Measurements from ENCODE around the gene CDK6.

The CDK6 gene

DNA sequence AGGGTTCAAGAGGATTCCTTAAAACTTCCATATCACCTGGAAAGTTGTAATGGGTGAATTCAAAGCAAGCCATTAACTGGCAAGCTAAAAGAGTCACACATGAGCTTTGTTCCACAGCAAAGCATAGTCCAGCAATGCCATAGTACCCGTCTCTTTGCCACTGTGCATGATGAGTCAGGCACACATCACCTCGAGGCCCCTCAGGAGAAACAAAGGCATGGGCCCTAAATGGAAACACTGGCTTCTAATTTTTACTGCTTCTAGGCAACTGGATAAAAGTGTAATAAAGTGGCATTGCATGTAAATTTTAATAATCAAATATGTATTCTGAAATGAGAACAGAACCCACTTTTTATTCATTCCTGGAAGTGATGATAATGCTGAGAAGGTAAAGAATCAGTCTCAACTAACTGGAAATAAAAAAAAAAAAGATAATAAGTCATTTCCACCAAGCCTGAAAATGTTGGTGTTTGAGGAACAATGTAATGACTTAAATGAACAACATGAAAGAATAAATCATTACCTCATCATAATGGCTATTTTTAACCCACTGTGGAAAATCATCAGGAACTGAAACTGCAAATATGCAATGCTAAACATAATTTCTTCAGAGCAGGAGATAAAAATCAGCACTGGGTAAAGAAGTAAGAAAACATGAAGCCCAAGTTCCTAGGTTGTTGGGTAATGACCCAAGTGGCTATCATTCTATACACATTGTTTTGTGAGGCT, 104.9 kb downstream of the CDK6 start:
- no peak for DNase-seq

- no peak for DNase-seq
Measured at GRCh38 chr7:92730808-92731207, 105.6 kb downstream of the CDK6 start.

GRCh38 chr7:92729751-92730150, 106.6 kb downstream of the CDK6 start:
- DNase-seq, result no peak

GRCh38 chr7:92729172-92729571, 107.2 kb downstream of the CDK6 start:
- DNase-seq, result no peak

DNA sequence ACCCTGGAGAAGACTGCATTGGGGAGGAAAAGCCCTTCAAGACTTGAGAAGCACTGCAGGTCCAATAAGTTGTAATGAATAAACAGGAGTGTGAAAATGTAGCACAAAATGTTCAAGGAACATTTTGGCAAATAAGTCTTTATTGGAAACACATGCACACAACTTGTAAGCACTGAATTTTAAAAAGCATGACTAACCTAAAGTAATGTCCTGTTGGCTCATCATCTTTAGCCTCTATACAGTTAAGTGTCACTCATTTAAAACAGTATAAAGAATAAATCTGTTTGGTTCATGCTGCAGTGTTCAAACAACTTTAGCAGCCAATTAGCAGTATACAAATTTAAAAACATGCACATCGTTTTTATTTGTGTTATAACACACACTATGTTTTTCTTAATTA, 108.6 kb downstream of the CDK6 start:
- DNase-seq, result no peak

GRCh38 chr7:92725161-92725925, 111.0 kb downstream of the CDK6 start:
- no peak for DNase-seq

DNA sequence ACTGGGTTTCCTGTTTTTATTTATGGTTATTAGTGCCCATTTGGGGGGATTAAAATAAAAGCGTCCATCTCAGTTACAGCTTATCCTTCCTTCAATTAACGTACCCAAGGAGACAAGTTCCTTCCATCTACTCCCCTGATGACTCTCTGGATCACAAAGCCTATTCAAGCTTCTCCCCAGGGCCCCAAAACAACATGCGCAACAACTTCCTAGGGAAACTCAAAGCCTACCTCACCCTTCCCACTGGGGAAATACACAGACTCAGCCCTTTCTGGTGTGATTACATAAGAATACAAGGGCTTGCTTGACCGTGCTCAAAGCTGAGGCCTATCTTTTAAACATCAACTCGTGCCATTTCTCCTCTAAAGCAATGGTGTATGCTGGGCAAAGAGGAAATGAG, 112.4 kb downstream of the CDK6 start:
- no peak for DNase-seq

DNA sequence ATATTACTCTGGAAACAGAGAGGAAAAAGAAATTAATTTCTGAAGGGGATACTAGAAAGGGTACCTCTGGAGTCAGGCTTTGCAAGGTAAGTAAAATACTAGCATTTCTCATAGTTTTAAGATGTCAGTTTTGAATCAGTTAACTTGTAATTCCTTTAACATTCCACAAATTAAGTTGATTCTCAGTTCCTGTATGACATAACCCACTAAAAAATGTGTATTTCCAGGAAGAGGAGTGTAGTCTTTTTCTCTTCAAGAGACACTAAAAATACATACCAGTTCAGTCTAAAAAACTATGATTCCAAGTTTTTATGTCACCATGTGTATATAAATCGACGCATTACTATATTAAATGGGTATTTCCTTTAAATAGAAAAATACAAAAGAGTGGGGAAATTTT, 113.2 kb downstream of the CDK6 start:
- no peak for DNase-seq

DNA sequence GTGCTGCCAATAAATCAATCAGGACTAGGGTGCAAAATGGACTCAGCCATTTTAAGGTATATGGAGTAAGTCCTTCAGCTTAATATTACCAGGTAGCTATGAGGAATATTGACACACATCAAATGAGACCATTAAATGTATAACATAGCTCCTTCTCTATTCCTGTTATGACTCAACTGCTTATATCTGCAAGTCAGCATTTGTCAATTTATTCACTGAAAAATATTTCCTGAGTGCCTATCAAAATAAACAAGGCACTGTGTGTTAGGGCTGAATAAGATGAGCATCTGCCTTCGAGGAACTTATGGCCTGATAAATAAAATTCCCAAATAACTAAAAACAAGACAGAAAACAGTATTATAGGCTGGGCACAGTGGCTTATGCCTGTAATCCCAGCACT, 113.8 kb downstream of the CDK6 start:
- DNase-seq, result no peak

DNA sequence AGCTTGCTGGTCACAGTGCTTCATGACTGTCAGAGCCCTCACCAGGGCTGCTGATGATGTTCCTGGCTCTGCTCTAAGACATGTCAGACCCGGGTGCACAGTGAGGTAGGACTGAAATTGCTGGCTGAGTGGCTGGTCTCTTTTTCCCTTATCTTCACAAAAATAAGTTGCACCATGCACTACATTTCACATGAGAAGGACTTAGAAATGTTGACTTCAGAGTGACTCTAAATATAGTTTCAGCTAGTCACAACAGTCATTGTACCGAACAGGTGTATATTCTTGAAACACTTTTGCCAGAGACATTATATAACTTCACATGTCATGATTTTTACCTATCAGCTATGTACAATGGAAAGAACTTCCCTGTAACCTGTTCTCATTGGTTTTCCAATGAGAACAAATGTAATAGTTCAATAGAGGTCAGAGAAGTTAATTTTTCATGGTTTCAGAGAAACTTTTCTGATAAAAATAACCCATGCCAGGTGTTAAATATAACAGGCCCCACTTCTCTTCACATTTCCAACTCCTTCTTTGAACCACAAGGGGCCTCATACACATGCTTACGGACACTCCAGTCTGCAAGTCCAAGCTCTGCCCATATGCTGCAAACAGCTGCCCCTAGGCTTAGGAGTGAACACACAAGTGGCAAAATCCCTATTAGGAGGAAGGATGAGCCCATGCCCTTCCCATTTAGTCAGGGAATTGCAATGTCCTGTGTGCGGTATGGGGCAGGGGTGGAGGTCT, 115.6 kb downstream of the CDK6 start:
- no peak for DNase-seq

DNA sequence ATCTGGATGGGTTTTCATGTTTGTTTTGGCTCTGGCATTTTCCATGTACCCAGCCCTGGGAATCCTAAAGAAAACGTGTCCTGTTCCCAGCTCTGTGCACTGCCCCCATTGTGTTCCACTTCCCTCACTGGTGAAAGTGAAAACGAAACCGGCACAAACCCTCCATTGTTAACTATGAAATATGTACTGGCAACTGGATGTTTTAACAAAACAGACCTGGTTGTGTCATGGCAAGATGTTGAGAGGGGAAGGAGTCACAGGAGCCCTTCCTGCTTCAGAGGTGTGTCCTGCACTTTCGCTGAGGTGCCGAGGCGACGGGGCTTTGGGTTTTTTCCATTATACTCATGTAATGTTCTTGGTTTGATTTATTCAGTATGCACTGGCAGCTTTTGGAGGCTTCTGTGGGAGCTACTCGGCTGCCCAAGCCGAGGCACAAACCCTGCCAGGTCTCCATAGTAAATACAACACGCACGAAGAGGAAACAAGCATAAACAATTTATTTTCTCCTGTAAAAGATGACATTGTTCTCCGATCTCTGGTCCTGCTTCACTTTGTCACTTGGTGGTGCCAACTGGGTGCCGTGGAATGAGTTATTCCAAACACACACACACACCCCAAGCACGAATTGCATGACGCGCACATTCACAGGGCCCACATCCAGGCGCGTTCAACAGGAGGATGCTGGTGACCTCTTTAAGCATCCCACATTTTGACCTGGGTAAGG, 118.2 kb downstream of the CDK6 start:
- DNase-seq, result peak; percentile 71

DNA sequence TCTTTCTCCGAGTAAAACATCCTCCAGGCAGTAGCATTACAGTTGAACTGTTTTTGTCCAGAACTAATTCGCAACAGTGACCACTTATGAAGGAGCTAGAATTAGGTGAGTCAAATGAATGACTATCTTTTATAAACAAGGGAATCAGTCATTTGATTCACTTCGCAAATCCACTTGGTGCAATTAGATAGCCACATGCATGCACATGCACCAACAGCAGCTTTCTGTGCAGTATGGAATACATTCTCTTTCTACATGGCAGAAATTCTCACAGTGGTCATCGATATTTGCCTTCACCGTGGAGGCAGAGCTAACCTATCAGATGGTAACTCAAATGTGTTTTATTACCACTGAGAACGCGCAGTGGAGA, 118.8 kb downstream of the CDK6 start:
- no peak for DNase-seq

DNA sequence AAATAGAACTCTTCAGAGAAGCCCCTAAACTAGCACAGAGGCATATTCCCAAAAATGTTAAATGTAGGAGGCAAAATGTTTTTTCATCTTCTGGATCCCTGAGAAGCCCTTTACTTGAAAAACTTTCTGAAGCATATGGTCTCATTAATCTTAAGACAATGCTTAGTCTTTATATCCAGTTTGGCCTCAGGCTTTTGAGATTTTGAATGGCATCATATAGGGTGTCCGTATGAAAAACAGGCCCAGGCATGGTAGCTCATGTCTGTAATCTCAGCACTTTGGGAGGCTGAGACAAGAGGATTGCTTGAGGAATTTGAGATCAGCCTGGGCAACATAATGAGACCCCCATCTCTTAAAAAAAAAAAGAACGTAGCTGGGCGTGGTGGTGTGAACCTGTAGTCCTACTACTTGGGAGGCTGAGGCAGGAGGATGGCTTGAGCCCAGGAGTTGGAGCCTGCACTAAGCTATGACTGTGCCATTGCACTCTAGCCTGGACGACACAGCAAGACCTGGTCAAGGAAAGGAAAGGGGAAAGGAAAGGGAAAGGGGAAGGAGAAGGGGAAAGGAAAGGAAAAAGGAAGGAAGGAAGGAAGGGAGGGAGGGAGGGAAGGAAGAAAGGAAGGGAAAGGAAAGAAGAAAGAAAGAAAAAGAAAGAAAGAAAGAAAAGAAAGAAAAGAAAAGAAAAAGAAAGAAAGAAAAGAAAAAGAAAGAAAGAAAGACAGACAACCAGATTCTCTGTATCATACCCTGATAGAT, 119.4 kb downstream of the CDK6 start:
- no peak for DNase-seq

DNA sequence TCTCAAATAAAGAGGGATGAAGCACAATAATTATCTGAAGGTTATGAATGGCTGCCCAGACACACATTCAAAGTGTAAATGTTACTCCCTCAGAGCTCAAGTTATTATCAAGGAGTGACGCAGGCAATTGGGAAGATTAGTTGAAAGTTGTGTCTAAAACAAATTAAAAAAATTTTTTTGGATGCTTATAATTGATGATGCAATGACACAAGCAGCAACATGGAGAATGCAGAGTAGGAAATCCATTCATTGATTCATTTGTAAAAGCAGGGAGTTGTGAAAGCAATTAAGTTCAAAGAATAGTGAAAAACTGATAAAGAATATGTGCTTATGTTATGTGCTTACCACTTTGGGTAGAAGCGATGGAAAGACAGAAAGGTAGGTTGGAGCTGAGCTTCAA, 120.4 kb downstream of the CDK6 start:
- no peak for DNase-seq

GRCh38 chr7:92714767-92715166, 121.6 kb downstream of the CDK6 start:
- DNase-seq, result no peak

DNA sequence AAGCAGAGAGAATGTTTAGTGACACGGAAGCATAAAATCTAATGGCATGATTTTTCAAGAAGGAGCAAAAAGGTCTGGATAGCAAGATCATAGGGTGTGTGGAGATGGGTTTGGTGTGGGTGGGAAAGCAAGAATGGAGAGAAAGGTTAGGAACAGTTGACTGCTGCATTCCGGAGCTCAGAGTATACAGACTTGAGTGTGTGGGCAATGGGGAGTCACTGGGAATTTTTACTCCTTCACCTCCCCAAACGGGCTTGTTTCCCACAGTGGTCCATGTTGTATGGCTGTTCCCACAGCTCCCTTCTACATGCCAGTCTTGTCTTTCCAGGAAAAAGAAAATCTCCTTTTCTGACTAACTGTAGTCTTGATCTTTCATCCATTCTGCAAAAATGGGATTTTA, 122.1 kb downstream of the CDK6 start:
- no peak for DNase-seq

- no peak for DNase-seq
Measured at GRCh38 chr7:92709912-92710311, 126.5 kb downstream of the CDK6 start.

DNA sequence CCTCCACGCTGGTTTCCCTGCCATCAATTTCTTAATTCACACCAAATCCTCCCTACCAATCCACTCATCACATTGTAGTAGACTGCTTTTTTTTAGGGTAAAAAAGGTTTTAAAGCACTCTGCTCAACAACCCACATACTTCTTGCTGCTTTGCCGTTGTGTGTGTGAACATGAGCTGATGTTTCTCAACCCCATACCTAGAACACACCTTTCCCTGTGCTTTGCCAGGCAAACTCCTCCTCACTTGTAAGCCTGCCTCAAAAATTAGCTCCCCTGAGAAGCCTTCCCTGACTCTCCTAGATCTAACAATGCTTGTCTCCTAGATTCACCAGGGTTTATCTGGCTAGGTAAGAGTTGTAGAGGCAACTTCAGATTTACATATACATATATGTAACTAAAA, 127.2 kb downstream of the CDK6 start:
- no peak for DNase-seq

DNA sequence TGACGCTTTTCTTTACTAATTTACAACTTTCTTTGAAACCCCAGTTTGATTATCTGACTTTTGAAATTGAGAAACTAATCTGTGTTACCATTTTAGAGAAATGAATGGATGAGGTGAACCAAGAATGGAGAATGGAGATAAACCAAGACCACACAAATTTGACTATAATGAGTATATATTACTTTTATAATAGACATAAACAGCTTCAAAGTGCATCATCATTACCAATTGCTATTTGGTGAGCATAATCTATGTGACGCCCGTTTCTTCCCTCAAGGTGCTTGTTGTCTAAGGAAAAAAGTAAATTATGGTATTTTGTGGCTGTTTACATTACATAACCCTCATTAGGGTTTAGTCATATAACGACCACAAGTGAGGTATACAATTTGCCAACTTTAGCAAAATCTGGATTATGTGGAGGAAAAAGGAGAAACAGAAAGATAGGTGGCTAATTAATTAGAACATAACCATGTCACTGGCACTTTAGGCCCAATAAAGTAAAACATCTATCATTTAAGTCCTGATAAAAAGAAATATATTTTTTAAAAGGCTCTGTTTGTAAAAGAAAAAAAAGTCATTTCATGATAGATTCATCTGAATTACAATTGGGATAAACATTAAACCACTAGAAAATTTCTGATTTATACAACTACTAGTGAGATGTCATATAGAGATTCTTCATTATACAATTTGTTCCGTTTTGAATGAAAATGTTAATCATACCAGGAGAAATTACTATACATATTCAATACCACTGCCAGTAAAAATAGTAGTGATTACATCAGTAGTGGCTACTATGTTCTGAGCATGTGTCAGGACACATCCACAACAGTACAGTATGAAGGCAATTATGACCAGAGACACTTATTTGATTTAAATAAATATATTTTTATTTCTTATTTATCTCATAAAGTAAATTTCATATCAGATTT, 128.0 kb downstream of the CDK6 start:
- no peak for DNase-seq

DNA sequence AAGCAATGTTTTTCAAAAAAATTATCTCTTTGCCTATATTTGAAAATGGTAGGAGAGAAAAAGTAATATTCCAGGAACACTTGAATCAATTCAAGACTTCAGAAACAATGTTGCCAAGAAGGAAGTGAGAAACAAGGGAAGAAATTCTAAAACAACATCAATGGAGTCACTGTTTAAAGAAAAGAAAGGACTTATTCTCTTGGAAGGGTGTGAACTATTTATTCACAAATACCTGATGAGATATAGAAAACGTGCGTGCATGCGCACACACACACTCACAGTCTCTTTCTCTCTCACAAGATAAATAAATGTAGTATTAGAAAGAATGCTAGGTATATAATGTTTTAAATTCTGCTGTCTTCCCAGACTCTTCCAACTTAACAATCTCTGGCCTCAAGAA, 128.9 kb downstream of the CDK6 start:
- DNase-seq, result no peak

- DNase-seq, result no peak
Measured at GRCh38 chr7:92706563-92706962, 129.8 kb downstream of the CDK6 start.
